ENCODE measurements around the gene AMPH.
"Not testable (repeated sequence)": the region's sequence is repeated elsewhere in the genome, so short reads cannot be mapped to it uniquely, and the experiment has no call there.

AMPH gene

DNA sequence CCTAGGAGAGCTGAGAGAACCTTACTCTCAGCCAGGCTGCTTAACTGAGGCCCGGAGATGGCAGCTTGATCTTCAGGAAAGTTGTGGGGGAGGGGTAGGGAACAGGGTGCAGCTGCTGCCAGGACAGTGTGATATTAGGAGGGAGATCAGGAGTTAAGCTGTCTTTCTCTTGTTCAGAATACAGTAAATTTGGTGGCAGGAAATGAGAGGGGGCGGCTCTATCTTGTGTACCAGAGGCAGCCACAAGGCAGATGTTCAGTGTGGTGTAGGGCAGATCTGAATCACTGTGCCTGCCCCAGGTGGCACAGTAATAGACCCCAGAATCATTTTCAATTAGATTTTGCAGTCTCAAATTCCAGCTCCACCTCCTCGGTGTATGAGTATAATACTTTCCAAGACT lies 286.4 kb downstream of the AMPH start:
- DNase-seq: not testable (repeated sequence)

DNA sequence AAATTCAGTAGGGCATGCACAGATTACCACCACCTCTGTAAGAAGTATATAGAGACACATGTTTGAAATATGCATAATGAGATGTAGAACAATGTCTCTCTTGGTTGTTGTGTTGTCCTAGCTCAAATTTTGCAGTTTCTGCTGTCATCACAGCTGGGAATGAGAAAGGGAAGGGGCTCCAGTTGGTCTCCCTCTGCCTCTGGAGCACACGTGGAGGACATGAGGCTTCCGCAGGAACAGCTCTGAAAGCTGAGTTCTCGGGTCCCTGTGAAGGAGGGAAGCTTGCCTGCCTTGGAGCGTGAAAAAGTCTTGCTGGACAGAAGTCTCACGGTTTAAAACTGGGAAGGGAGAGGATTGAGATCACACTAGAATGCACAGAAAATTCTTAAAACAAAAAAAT lies 289.0 kb downstream of the AMPH start:
- DNase-seq: not testable (repeated sequence)

DNA sequence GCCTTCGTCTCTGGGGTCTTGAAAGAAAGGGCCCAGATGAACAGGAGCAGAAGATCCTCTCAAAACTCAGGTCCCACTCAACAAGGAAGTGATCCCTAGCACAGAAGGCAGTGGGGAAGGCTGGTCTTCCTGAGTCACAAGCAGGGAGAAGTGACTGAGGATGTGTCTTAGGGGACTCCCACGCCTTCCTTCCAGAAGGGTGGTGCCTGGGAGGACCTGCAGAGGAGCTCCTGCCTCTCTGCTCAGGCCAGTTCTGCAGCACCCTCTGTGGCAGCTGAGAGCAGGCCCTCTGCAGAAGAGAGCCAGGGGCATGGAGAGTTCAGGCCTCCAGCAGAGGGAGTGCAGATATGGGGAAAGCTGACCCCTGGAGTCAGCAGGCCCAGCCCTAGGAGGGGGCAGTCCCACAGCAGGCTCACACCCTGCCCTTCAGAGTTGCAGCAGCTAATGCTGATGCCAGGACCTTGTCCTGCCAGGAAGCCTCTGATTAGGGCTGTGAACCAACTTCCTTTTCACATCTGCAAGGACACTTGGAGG lies 289.9 kb downstream of the AMPH start:
- not testable (repeated sequence) for DNase-seq

DNA sequence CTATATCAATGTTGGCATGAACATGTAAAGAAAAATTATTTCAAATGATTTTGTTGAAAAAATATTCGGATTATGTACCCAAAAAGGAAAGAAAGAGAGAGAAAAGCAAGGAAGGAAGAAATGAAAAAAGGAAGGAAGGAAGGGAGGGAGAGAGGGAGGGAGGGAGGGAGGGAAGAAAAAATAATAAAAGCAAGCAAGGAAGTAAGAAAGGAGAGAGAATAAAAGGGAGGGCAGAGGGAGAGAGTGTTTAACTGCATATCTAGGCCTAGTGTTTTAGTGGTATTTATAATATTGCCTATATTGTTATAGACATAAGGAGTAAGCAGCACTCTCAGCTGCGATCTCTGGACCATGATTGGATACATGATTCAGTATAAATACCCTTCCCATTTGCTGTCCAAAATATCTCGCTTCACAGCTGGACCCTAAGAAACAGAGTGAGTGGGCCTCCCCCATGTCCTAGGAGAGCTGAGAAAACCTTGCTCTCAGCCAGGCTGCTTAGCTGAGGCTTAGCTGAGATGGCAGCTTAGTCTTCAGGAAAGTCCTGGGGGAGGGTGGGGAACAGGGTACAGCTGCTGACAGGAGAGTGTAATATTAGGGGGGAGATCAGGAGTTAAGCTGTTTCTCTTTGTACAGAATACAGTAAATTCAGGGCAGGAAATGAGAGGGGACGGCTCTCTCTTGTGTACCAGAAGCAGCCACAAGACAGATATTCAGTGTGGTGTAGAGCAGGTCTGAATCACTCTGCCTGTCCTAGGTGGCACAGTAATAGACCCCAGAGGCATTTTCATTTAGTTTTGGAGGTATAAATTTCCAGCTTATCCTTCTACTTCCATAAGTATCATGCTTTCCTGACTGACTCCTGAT lies 291.0 kb downstream of the AMPH start:
- no peak for DNase-seq

DNA sequence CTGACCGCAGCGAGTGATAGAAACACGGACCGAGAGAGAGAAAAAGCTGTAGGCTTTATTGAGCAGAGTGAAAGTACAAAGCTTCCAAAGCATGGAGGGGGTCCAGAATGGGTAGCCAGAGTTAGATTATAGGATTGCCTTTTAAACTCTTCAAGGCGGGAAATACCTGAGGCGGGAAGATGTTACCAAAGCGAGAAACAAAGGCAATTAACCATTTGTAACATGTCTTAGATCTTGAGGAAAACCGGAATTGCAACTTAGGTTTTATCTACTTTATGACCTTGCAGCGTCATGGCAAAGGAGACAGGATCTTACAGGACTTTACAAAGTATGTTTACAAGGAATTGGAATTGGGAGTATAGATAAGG lies 295.0 kb downstream of the AMPH start:
- DNase-seq: not testable (repeated sequence)

DNA sequence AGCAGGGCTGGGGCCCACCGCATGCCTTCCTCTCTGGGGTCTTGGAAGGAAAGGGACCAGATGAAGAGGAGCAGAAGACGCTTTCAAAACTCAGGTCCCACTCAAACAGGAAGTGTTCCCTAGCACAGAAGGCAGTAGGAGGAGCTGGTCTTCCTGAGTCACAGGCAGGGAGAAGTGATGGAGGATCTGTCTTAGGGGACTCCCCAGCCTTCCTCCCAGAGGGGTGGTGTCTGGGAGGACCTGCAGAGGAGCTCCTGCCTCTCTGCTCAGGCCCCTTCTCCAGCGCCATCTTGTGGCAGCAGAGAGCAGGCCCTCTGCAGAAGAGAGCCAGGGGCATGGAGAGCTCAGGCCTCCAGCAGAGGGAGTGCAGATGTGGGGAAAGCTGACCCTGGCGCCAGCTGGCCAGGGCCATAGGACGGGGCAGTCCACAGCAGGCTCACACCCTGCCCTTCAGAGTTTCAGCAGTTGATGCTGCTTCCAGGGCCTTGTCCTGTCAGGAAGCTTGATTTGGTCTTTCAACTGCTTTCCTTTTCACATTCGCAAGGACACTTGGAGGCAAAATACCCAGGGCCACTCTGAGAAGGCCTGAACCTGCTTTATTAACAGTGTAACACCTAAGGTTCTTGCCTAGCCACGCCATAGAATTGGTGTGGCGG lies 295.6 kb downstream of the AMPH start:
- DNase-seq: peak; percentile 72

DNA sequence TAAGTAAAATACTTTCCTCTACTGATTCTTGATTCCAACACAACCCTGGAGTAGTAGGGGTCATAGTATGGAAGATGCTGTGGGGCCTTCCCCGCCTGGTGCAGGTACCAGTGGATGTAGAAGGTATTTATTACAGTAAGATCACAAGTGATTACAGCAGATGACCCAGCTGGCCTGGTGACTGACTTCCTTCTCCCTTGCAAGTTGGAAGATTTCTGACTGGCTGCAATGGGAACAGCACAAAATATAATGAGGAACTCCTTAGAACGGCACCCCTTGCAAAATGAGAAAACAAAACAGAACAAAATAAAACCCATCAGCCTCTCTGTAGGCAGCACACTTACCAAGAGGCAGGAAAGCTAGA lies 296.1 kb downstream of the AMPH start:
- DNase-seq: no peak

DNA sequence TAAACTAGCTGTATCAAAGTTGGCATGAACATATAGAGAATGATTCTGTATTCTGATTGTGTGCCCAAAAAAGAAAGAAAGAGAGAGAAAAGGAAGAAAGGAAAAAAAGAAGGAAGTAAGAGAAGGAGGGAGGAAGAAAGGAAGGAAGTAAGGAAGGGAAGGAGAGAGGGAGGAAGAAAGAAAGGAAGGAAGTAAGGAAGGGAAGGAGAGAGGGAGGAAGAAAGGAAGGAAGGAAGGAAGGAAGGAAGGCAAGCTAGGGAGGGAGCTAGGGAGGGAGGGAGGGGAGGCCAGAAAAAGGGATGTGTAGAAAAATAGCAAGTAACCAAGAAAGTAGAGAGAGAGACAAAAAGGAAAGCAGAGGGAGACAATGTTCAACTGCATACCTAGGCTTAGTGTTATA lies 297.0 kb downstream of the AMPH start:
- DNase-seq: no peak

Data from central memory CD4-positive, alpha-beta T cell (primary cell).